Mucosa of stomach (tissue), 1 donor: Measurements from ENCODE around the gene CXCL14.

Experiments
- H3K27me3 ChIP-seq: one replicate; pipeline ENCODE4 v1.7.0; 2013; ENCODE audit warnings: mild to moderate bottlenecking, low read length; ENCODE audit not compliant: control insufficient read depth, insufficient read depth
- H3K36me3 ChIP-seq: one replicate; pipeline ENCODE4 v1.7.0; 2013; ENCODE audit warnings: low read length; ENCODE audit not compliant: control insufficient read depth, insufficient read depth
- H3K4me1 ChIP-seq: one replicate; pipeline ENCODE4 v1.7.0; 2013; ENCODE audit warnings: mild to moderate bottlenecking, low read length; ENCODE audit not compliant: control insufficient read depth, insufficient read depth
- H3K4me3 ChIP-seq: one replicate; pipeline ENCODE4 v1.7.0; 2013; ENCODE audit warnings: low read length
- H3K9ac ChIP-seq: one replicate; pipeline ENCODE4 v1.7.0; 2013; ENCODE audit warnings: mild to moderate bottlenecking, low read length, moderate library complexity
- H3K9me3 ChIP-seq: one replicate; pipeline ENCODE4 v1.7.0; 2013; ENCODE audit warnings: mild to moderate bottlenecking, low read length, moderate library complexity; ENCODE audit not compliant: control insufficient read depth
- donor health status: Pancreatic carcinoma.

Gene CXCL14

DNA sequence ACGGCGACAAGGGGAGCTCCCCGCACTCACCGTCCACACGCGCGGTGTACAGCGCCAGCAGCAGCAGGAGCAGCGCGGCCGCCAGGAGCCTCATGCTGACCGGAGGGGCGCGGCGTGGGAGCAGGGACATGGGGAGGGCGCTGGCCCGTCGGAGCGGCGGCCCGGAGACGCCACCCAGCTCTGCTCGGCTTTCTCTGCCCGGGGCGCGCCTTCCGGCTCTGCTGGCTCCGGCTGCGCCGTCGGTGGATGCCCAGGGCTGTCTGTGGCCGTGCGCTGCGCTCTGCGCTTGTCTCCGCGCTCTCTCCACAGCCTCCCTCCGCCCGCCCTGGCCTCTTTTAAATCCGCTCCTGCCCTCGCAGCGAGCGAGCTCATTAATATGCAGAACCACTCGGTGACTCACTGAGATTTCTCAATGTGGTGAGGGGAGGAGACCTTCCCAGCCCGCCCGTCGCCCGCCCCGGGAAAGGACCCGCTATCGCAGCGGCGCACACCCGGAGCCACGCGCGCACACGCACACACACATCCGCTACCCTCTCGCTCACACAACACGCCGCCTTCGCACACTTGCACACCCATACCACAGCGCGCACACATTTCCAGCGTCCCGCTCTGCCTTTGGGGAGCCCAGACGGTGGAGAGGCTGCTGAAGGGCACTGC, at the start of gene CXCL14:
CXCL14 (minus strand) TSS at position 307 of the 657 bp plus-strand sequence; CDS start at position 94, 213 bp downstream.
- Histone ChIP-seq H3K4me3 (no peak within 1 kb of the TSS), H3K36me3 (no peaks in the 10 kb centered on the region), H3K27me3 (peaks cover 44% of the 10 kb centered on the region), H3K9ac (no peak within 1 kb of the TSS), H3K9me3 (no peaks in the 10 kb centered on the region), H3K4me1 (no peaks in the 10 kb centered on the region)

GRCh38 chr5:135626636-135627035, 47.8 kb upstream of the CXCL14 start:
- Histone ChIP-seq H3K4me3 (no peak overlapping the region), H3K36me3 (no peaks in the 10 kb centered on the region)

DNA sequence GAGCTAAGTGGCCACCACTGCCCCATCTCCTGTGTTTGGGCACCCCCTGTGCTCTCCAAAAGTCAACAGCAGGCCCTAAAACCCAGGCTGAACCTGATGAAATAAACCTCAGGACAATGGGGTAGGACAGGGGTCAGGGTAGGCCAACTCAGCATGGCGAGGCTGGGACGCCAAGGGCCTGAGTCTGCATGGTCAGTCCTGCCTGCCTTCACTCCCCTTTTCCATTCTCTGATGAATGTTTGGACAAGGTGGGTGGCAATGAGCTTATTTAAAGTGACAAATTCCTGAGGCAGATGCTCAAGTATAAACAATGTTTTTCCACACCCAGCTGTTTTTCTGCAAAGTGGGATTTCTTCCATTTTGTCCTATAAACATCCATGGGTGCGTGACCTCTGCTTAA, 47.2 kb upstream of the CXCL14 start:
- H3K36me3 ChIP-seq = no peaks in the 10 kb centered on the region
- no peak overlapping the region for H3K4me3 ChIP-seq
- H3K4me1 ChIP-seq = no peaks in the 10 kb centered on the region
- no peaks in the 10 kb centered on the region for H3K9me3 ChIP-seq
- no peak overlapping the region for H3K9ac ChIP-seq
- H3K27me3 ChIP-seq = no peaks in the 10 kb centered on the region

More at GRCh38 chr5:135626636-135627035, 47.8 kb upstream of the CXCL14 start:
- no peaks in the 10 kb centered on the region for H3K27me3 ChIP-seq
- H3K9me3 ChIP-seq = no peaks in the 10 kb centered on the region
- no peak overlapping the region for H3K9ac ChIP-seq
- no peaks in the 10 kb centered on the region for H3K4me1 ChIP-seq

GRCh38 chr5:135625486-135625885, 46.7 kb upstream of the CXCL14 start:
- Histone ChIP-seq H3K36me3 (no peaks in the 10 kb centered on the region), H3K27me3 (no peaks in the 10 kb centered on the region), H3K4me3 (no peak overlapping the region), H3K4me1 (no peaks in the 10 kb centered on the region), H3K9me3 (no peaks in the 10 kb centered on the region), H3K9ac (no peak overlapping the region)

- Histone ChIP-seq H3K4me3 (no peak overlapping the region), H3K9me3 (no peaks in the 10 kb centered on the region), H3K9ac (no peak overlapping the region), H3K36me3 (no peaks in the 10 kb centered on the region), H3K4me1 (no peaks in the 10 kb centered on the region), H3K27me3 (peaks cover 4% of the 10 kb centered on the region)
These were observed 46.3 kb upstream of the CXCL14 start for GRCh38 chr5:135625061-135625460.

GRCh38 chr5:135623186-135623715, 44.5 kb upstream of the CXCL14 start:
- Histone ChIP-seq H3K9me3 (no peaks in the 10 kb centered on the region), H3K4me1 (no peaks in the 10 kb centered on the region), H3K4me3 (no peak overlapping the region), H3K27me3 (peaks cover 4% of the 10 kb centered on the region), H3K36me3 (no peaks in the 10 kb centered on the region), H3K9ac (no peak overlapping the region)

GRCh38 chr5:135615581-135616260, 36.9 kb upstream of the CXCL14 start:
- Histone ChIP-seq H3K9ac (no peak overlapping the region), H3K36me3 (no peaks in the 10 kb centered on the region), H3K27me3 (peaks cover 4% of the 10 kb centered on the region), H3K4me1 (no peaks in the 10 kb centered on the region), H3K9me3 (no peaks in the 10 kb centered on the region), H3K4me3 (no peak overlapping the region)

DNA sequence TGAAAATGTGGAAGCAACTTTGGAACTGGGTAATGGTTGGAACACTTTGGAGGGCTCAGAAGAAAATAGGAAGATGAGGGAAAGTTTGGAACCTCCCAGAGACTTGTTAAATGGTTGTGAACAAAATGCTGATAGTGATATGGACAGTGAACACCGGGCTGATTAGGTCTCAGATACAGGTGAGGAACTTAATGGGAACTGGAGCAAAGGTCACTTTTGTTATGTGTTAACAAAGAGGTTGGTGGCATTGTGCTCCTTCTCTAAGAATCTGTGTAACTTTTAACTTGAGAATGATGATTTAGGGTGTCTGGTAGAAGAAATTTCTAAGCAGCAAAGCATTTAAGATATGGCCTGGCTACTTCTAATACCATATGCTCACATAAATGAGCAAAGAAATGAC, 36.4 kb upstream of the CXCL14 start:
- no peak overlapping the region for H3K4me3 ChIP-seq

GRCh38 chr5:135609981-135610380, 31.2 kb upstream of the CXCL14 start:
- no peak overlapping the region for H3K9ac ChIP-seq

More for the DNA sequence above, 36.4 kb upstream of the CXCL14 start:
- H3K36me3 ChIP-seq = no peaks in the 10 kb centered on the region
- no peaks in the 10 kb centered on the region for H3K9me3 ChIP-seq
- H3K4me1 ChIP-seq = no peaks in the 10 kb centered on the region
- H3K27me3 ChIP-seq = peaks cover under 1% of the 10 kb centered on the region
- no peak overlapping the region for H3K9ac ChIP-seq

DNA sequence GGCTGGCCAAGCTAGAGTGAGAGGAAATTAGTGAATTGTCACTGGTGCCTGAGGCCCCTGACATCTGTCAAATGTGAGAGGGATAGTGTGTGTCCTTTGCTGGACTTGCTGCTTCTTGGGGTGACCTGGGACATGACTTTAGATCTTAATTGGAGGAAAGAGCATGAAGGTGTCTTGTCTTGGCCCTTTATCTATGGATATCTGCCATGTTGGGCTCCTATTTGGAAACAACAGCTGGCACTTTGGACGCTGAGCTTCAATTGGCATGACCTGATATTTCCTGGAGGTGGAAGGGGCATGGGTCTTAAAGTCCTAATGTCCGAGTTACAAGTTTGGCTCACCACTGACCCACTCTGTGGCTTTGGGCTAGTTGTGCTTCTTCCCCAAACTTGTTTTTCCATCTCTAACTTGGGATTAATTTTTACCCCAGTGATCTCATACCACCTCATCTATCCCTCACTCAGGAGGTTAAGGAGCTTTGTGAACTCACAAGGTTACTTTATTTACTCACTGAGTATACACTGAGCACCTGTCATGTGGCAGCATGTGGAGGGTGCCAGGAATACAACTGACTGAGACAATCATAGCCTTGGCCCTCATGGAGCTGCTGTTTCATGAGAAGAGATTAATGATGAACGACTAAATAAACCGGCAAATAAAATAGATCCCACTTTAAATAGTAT, 30.1 kb upstream of the CXCL14 start:
- H3K9me3 ChIP-seq = no peaks in the 10 kb centered on the region
- peaks cover 3% of the 10 kb centered on the region for H3K27me3 ChIP-seq
- H3K9ac ChIP-seq = no peak overlapping the region
- no peaks in the 10 kb centered on the region for H3K4me1 ChIP-seq
- H3K36me3 ChIP-seq = no peaks in the 10 kb centered on the region
- H3K4me3 ChIP-seq = no peak overlapping the region

More at GRCh38 chr5:135609981-135610380, 31.2 kb upstream of the CXCL14 start:
- H3K4me3 ChIP-seq = no peak overlapping the region
- H3K9me3 ChIP-seq = no peaks in the 10 kb centered on the region
- H3K36me3 ChIP-seq = no peaks in the 10 kb centered on the region
- no peaks in the 10 kb centered on the region for H3K4me1 ChIP-seq
- peaks cover 3% of the 10 kb centered on the region for H3K27me3 ChIP-seq

GRCh38 chr5:135608361-135608760, 29.6 kb upstream of the CXCL14 start:
- H3K9ac ChIP-seq = no peak overlapping the region
- H3K27me3 ChIP-seq = peaks cover 7% of the 10 kb centered on the region
- H3K36me3 ChIP-seq = no peaks in the 10 kb centered on the region
- H3K9me3 ChIP-seq = no peaks in the 10 kb centered on the region
- no peaks in the 10 kb centered on the region for H3K4me1 ChIP-seq
- H3K4me3 ChIP-seq = no peak overlapping the region

DNA sequence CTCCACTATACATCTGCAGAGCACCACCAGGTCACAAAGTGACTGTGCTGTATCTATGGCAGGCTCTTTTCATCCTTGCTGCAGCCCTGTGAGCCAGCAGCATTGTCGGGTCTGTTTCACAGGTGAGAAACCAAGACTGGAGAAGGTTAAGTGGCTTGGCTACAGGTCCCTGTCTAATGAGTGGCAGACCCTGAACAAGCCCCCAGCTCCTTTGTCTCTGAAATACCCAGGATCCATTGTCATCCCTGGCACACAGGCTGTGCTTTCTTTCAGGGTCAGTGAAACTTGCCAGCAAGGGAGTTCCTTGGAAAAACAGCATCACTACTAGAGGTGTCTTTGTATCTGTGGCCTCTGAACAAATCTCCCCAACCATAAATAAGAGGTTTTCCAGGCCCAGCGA, 27.6 kb upstream of the CXCL14 start:
- H3K36me3 ChIP-seq = no peaks in the 10 kb centered on the region
- H3K4me3 ChIP-seq = no peak overlapping the region
- H3K9ac ChIP-seq = no peak overlapping the region
- peaks cover 7% of the 10 kb centered on the region for H3K27me3 ChIP-seq
- H3K4me1 ChIP-seq = no peaks in the 10 kb centered on the region
- H3K9me3 ChIP-seq = no peaks in the 10 kb centered on the region
